GM19238 (cell line): ENCODE results near the gene SAMD4A.
A peak's percentile ranks its signal among the peaks of the same experiment; 100 is the strongest.

Experiments
- DNase-seq: peaks from one replicate; pipeline ENCODE4 v3.0.0; 2011; ENCODE audit warnings: low spot score; ENCODE audit not compliant: insufficient read length

The SAMD4A gene

DNA sequence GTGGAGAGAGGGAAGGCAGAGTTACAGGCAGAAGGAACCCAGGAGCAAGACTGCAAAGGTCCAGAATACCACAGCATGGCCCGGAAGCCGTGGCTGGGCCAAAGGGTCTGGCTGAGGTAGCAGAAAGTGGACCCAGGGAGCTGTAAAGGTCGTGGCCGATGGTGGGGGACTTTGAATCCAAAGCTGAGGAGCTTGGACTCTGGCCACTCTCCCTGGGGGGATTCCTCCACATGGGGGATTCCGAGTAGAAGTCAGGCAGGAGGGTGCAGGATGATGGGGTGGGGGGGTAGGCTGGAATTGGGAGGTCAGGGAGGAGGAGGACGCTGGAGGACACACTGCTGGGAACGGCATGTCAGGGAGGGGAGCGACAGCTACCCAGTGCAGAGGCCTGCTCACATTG, 210.5 kb downstream of the SAMD4A start:
- DNase-seq = no peak

DNA sequence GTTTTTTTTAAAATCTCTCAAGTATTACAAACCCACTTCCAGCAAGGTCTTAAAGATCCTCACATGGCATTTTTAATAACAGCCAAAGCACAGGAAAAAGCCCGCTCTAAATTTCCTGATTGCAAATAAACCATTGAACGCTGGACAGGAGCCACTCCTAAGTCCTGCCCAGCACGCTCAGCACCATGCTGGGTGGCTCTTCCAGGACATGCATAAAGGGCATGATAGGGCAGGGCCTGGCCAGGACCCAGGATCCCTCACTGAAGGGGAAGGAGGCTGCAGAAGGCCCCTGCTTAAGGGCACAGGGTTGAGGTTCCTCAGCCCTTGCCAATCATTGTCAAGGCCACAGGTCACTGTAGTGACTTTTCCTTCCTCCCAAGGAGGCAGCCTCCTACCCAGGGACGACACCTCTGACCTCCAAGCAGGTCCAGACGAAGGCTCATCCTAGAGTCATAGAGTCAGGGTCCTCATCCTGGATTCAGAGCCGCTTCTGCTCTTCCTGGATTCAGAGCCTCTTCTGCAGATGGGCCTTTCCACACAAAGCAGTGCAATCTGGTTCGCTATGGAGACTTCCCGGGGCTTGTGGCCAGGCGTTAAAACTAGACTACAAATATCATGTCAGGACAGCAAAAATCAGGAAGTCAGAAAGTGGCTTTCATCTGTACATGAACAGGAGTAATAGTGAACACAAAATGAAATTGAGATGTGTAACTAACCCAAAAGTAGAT, 211.9 kb downstream of the SAMD4A start:
- DNase-seq = no peak

DNA sequence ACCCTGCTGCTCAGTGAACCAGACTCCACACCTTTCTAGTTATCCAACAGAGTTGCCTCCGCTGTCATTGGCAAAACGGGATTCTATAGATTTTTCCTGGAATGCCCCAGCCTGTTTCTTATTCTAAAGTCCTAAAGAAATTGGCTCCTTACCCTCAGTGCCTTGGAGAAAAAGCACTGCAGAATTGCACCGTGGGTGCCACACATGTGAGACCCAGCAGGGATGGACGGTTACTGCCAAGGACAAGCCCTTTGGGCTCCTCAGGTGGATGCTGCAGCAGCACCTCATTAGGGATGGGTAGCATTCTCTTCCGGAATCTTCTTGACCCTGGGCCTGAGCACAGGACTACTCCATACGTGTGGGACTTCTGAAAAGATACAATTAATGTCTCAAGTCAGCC, 214.2 kb downstream of the SAMD4A start:
- no peak for DNase-seq

DNA sequence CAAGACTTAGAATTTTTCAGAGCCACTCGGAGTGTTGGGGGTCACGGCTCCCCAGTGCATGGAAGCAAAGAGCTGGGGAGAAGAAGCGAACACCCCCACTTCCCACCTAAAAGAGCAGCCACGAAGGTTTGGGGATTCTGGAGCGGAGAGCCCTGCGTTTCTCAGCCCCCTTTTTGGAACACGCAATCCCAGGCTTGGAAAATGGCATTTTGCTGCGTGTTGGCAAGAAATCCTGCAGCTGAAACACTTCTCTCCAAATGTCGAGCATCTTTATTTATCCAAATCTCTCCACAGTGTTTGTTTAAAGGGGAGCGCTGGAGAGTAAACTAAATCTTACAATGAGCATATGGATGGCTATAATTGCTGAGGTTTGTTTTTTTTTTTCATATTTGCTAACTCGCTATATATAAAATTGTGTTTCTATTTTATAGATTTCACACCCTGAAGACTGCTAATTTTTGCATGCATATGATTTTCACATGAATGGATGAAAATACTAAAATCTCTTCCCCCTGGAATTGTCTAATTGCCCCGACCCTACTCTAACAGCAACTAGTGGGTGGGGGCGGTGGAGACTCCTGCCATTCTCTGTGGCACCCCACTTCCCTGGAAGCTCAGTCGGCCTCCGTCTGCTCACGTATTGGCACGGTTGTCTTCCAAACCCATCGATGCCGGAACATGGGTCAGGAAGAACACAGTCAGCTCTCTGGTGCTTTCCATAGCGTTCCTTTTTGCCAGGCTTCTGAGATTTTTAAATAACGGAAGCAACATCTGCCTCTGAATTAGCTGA, 215.2 kb downstream of the SAMD4A start:
- no peak for DNase-seq

DNA sequence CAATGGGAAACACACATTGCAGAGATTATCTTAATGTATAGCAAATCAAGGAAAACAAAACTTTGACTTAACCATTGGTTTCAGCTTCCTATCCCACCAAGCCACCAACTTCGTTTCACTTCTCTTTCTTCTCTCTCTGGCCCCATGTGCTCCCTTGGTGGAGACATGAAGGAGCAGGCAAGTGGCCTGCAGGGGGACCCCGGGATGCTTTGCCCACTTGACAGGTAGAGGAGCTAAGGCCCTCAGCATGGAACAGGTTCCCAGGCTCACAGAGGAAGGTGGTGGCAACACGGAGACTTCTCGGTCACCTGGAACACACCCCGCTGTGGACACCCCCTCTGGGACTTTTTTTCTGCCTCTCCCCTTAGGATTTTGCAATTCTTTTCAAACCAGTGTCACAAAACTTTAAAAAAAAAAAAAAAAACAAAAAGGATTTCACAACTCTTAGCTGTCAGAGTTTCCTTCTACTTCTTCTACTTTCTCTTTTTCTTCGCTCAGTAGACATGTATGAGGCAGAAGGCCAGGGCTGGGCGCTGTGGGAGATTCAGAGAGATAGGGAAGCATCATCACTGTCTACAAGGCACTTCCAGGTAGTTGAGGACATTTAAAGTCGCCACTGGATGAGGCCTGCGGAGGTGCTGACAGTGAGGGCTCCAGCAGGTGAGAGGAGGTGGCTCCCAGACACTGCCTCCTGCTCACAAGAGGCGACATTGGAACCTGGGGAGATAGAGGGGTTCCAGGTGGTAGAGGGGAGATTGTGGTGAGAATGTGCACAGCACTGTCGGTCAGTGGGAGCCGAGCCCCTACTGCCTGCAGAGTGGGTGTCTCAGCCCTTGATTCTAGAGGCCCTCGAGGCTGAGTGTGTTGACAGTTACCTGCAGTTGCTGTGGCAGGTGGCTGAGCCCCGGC, 216.1 kb downstream of the SAMD4A start:
- DNase-seq = peak; percentile 72

DNA sequence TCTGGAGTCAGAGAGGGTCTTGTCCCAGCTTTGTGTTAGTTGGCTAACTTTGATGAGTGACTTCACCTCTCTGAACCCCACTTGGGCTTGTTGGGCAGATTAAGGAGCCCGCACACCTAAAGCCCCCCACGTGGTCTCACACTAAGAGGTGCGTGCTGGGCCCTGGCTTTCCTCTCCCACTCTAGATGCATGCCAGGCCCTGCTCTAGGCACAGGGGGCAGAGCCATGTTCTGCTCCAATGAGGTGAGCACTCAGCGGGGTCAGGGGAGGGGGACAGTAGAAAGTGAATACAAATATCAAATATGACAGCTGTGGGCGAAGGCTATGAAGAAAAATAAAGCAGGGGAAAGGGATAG, 216.7 kb downstream of the SAMD4A start:
- DNase-seq = no peak

DNA sequence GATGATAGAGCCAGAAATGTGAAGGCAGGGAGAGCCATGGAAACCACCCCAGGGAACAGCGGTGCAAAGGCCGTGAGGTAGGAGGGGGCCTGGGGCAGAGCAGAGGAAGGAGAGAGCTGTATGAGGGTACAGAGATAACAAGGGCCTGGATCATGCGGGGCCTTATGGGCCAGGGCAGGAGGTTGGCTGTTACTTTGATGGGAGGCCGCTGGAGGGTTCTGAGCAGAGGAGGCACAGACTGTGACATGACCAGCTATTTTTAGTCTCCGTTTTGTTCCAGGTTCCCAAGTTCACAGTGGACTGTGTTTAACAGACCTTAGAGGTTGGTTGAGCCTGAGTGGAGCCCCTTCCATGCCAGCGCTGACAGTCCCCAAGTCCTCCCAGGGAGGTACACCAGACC, 217.1 kb downstream of the SAMD4A start:
- DNase-seq = no peak

DNA sequence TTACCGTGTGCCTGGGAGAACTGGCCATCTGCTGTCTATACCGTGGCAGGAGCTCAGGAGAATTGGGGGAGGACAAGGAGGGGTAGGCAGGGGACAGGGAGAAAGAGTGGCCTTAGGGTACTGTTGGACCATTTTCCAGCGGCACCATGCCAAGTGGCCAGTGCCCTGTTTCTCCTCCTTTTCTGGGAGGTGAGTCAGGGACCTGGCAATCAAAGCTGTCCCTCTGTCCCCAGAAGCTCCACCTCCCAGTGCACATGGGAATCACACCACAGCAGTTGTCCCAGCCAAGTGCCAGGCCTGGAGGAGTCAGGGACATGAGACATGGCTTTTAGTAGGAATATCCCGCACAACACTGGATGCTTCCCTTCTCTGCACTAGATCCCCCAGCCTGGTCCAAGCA, 217.7 kb downstream of the SAMD4A start:
- DNase-seq = no peak

DNA sequence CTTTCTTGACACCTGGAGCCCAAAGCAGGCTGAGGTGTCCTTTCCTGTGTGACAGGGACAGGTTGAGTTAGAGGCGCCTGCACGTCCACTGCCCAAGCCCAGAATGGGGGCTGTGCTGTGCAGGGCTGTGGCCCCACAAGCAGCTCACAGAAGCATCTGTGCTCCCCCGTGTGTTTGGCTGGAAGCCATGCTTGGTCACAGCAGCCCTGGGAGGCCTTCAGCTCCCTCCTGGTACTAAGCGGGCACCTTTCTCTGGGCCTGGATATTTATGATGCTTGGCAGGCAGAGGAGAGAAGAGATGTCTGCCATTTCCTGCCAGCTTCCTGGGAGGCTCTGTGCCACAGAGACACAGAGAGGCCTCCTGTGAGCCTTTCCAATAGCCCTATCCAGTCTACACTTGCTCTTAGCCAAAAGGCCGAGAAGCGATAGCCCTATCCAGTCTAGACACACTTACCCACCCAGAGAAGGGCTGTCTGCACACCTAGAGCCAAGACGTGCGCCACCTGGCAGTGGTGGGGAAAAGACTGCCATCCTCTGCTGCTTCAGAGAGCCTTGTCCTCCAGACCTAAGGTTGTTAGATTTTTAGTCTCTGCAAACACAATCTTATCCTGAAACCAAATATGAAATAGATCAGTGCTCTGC, 218.3 kb downstream of the SAMD4A start:
- DNase-seq = no peak

DNA sequence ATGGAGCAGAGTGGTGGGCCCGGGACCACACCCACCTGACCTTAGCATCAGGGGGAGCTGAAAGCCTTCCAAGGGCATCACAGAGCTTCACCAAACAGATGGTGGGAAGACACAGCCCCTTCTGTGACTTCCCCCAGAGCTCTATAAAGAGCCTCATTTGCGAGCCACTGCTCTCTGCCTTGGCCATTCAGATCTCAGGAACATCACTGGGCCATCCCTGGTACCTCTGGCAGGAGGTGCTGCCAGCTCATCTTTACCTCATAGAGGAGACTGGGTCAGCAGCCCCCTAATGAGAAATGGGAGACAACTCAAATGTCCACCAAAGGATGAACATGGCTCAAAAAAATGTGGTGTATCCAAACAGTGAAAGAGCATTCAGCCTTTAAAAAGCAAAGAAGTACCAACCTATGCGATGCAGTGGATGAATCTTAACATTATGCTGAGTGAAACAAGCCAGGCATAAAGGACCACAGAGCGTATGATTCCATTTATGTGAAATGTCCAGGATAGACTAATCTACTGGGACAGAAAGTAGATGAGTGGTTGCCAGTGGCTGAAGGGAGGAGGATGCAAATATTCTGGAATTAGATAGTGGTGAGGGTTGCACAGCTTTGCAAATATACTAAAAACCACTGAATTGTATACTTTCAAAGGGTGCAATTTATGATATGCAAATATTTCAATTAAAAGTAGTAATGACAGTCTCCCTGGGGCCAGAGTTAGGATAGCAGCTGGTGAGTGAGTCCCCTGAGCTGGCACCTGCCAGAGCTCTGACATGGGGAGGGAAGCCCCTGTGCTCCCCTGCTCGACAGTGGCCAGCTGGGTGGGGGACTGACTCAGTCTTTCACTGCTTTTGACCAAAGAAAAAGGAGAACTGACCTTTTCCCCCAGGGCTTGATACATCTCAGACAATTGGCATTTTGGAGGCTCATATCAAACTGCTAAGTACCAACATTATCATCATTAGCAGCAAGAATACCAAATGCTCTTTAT, 219.1 kb downstream of the SAMD4A start:
- no peak for DNase-seq

DNA sequence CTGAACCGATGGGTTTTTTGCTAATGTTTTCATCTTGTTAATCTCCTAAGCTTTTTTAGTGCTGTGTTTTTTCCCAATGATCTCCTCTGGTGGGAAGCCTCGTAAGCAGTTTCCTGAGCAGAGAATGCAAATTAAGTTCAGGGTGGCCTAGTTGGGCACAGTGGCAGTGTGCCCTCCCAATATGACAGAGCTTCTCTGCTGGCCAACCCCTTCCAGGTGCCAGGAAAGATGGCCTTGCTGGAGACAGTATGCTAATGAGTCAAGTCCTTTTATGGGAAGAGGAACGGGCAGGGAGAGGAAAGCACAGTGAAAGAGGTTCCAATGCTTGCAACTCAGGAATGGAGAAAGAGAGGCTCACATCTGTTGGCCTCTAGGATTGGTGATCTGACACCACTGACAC, 219.9 kb downstream of the SAMD4A start:
- DNase-seq = no peak

DNA sequence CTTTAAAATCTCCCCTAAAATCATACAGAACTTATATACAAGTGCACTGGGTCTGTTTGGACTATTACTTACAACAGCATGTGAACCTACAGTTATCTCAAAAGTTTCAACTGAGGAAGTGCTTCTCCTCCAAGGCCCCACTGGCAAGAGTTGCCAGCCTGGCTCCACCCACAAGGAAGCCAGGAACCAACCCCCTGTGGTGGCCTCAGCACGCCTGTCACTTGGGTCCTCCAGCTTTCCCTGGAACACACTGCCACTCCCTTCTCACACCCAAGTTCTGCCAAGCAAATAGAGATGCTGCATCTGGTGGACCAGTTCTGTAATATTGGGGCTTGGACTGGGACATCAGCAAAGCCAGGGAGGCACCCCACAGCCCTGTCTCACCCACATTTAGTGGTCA, 220.3 kb downstream of the SAMD4A start:
- DNase-seq = no peak

DNA sequence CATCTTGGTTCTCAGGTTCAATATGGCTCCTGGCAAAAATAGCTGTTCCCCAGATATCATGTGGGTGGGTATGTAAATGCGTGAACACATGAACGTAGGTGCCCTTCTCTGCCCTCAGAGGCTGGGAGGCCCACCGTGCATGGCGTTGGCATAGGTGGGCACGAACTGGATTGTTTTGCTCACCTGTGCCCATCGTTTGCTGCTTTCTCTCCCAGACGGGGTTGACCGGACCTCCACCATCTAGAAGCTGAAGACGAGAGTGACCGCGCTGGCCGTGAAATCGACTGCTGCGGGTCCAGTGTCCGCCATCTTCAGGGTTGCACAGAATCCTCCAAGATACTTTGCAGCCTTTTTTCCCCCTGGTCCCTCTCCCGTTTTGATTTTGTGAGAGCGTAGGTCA, 221.8 kb downstream of the SAMD4A start:
- DNase-seq = no peak

DNA sequence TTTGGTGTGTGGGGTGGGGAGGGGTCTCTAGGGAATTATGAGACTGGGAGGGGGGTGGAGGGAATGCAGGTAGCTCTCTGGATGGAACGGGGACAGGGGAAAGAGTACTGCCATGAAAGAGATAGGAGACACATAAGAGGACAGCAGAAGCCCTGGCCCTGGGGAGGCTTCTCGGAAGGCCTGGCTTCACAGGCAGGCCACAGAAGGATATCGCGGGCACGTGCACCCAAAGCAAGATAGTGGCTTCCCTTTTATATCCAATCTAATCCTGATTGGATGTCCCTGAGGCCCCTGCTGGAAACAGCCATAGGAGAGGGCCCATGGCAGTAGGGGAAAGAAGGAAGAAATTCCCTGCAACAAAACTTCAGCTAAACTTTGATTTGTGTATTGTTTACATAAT, 222.2 kb downstream of the SAMD4A start:
- no peak for DNase-seq

DNA sequence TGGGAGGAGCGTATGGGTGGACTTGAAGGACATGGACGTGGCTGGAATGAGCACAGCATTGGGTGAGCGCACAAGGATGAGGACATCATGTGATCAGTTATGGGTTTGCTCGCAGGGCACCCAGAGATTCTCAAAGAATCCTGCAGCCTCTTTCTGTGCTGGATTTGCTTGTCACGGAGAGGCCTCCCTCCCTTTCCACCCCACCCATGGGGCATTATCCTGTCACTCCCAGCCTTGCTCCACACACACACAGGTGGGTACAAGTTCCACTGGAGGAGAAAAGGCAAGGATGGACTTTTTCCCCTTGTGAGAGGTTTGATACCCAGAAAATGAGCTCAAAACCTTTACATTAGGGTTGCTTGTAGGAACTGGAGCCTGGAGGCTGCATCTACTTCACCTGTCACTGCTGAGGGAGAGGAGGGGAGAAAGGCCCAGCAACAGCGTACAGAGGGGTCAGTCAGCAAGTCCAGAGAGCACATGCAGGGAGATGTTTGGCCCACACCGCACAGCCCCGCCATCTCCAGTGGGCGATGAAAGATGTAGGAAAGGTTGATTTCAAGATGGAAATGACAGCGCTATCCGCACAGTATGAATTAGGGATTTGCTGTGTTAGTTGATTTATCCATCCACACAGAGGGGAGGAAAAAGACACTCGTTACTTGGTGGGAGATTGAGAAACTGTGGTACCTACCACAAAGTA, 223.0 kb downstream of the SAMD4A start:
- no peak for DNase-seq

DNA sequence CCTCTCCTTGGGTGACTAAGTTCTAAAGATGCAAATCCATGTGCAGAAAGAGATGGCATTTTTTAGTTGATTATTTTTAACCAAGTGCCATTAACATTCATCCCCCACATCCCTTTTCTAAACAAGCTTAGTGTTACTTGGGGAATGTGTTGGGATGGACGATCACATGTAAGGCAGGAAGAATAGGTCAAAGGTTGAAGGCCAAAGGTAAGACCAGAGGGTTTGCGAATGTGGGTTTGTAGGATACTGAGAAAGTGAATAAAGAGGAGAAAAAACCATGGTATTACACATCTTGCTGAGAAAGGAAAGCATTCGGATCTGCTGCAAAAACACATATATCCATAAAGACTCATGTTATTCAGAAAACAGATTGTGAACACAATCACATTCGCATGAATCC, 224.1 kb downstream of the SAMD4A start:
- DNase-seq = no peak

DNA sequence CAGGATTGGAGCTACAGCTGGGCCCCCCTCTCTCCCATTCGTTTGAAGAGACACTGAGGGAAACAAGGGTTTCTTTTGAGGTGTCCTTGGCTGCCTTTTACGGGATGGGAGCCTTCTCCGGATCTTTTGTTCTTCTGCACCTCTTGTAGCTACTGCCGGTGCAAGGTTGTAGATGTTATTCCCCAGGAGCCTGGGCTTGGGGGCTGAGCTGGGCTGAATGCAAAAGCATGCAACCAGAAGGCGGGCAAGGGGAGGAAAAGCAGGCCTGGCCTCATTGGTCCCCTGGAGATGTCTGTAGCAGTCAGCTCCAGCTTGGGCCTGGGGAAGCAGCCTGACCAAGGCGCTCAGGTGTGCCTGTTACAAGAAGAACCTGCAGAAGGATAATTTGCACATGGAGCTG, 225.4 kb downstream of the SAMD4A start:
- no peak for DNase-seq

DNA sequence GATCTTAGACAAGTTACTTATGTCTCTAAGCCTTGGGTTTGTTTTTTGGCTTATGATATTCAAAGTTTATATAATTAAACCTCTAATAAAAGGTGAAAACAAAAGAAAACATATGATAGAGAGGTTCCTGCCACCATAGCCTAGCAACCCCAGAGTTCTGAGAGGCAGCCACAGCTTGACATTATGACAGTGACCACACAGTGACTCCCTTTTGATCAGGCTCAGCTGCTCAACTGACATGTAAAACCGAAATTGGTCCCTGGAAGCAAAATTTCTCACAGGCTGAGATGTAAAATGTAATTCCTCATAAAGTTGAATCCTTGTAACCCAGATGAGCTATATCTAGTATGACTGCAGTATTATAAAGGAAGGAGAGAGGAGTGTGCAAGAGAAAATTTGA, 227.2 kb downstream of the SAMD4A start:
- no peak for DNase-seq

DNA sequence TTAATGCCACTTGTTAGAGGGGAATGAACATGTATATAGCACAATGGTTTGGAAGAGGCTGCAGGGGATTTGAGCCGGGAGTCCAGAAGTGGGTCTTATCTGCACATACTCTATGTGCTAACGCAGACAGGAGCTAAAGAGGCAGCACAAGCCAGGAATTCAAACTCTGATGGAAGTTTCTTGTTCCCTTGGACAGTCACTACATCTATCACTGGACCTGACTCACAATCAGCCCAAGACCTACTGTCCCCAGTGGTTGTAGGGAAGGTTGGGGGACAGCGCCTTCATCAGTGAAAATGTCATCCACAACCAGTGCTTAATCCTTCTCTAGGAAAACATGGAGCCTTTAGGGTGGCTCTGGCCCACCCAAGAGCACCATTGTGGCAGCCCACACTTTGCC, 227.9 kb downstream of the SAMD4A start:
- no peak for DNase-seq

DNA sequence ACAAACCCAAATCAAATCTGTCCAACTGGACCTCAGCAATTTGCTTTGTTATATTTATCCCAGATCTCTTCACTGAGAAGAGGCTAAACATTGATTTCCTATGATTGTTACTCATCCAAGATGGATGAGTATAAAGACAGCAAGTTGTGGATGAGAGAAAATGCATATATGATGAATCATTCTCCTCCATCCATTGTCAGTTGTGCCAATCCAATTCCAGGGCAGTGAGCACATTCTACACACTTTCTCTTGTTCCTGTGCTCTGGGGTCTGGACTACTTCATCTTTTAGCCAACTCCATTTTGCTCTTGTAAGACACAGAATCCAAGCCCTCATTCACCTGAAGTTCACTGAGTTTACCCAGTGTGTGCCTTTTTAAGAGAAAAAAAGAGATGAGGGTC, 230.0 kb downstream of the SAMD4A start:
- DNase-seq = no peak
